ENCODE results near the gene NT5M.

NT5M gene

DNA sequence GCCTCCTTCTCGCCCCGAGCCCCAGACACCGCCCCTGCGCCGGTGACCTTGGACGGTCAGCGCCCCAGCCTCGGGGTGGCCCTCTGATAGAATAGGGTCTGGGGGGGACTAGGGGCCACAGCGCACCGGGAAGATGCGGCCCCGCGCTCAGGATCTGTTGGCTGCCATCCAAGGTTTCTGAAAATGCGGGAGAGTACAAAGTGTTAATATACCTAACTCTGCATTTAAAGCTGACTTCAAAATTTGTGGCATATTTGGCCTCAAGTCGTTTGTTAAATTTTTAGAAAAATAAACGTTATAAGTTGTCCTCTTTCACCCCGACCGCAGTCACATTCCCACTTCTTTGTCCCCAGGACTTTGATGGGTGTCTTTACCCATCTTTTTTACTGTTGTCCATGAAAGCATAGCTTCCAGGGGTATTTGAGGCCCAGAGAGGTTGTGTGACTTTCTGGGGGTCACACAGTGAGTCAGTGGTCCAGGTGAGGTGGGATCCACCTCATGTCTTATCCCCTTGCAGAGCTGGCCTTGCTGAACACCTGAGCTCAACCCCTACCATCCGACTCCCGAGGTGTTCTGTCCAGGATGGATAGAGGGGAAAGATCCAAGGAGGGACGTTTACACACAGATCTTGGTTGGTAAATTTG, 796 bp downstream of the NT5M start:
- DNase-seq: no peak

DNA sequence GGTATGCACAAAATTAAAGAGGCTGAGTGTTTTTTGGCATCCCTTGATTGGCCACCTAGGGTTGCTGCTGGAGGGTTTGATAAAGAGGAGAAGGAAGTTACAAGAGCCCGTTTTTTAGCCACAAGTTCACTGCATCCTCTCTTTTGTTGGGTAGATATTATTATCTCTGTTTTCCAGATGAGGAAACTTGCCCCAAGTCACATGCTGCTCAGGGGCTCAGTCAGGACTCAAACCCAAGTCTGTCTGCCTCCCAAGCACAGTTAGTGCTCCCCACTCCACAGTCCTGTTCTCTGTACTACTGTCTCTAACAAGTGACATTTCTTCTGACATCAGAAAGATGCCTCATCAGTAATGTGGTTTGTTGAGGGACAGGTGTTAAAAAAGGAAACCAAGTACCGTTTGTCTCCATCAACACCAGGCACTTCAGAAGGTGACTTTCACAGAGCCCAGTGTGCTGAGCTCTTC, 1.4 kb downstream of the NT5M start:
- DNase-seq: no peak

DNA sequence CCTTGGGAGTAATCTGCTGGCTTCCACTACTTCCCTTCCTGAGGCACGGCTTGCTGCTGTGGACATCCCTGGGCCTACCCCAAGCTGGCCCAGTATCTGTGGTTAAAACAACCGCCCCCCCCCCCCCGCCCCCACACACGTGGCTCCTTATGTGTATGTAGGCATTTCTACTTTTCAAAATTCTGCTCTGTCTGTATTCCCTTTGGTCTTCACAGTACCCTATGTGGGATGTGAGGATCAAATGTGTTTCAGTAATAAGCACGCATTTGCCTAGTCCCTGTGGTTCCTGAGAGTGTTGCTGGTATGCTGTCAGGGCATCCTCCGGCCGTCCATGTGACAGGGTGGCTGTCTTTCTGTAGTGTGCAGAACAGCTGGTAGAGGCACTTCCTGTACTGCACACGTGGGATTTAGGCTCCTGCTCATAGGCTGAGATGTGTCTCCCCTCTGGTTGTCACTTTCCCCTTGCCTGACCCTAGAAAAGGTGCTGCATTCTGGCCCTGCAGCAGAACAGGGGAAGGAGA, 2.2 kb downstream of the NT5M start:
- no peak for DNase-seq

- DNase-seq: no peak
These were observed 6.2 kb downstream of the NT5M start for GRCh38 chr17:17309356-17309755.

DNA sequence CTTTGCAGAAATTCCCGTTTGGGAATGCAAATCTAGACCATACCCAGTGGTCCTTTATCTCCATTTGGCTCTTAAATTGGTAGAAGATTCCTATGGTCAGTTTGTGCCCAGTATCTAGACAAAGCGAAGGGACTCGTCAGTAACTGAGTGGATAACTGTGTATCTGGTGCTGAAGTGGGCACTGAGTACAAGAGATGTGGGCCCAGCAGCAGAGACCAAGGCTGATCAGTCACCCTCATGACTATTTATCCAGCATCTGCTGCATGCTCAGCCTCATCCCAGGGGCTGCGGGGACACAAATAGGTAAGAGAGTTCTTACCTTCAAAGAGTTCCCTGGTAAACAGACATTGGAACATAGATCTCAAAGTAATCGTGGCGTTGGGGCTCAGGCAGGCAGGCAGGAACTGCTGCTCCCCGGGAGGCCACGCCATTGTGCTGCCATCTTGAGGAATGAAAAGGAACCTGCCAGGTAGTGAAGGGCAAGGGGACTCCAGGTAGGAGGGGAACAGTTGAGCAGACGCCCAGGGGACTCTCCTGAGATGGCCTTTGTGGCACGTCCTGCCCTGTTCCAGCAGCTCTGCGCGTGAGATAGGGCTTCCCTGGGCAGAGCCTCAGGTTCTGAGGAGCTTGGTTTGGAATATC, 10.3 kb downstream of the NT5M start:
- peak; percentile 33 for DNase-seq

- no peak for DNase-seq
These were observed 11.4 kb downstream of the NT5M start for GRCh38 chr17:17314501-17315071.

DNA sequence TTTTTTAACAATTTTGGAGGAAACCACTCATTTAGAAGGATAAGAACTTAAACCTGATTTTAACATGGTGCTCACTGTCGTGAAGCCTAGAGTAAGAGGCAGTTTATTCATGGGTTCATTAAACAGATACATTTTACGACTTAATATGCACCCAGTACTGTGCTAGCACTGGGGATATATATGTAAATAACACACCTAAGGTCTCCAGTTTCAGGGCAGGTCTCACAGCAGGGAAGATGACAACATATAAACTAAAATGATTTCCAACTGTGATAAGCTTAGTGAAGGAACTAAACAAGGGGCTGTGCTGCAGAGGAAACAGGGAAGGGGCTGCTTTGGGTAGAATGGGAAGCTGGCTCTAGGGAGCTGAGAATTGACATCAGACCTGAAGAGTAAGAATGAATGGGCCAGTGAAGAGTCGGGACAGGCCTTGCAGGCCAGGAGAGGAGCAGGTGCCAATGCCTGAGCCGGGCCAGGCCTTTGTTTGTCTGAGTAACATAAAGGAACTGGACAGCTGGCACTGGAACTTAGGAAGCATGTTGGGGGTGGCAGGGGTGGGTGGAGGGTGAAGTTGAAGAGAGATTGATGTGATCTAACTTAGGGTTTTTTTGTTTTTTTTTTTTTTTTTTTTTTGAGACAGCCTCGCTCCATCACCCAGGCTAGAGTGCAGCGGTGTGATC, 12.1 kb downstream of the NT5M start:
- no peak for DNase-seq

GRCh38 chr17:17320188-17320910, 17.2 kb downstream of the NT5M start:
- no peak for DNase-seq

- DNase-seq: no peak
These were observed 17.7 kb downstream of the NT5M start for GRCh38 chr17:17320911-17321220.

- DNase-seq: no peak
These were observed 18.3 kb downstream of the NT5M start for GRCh38 chr17:17321356-17322025.

DNA sequence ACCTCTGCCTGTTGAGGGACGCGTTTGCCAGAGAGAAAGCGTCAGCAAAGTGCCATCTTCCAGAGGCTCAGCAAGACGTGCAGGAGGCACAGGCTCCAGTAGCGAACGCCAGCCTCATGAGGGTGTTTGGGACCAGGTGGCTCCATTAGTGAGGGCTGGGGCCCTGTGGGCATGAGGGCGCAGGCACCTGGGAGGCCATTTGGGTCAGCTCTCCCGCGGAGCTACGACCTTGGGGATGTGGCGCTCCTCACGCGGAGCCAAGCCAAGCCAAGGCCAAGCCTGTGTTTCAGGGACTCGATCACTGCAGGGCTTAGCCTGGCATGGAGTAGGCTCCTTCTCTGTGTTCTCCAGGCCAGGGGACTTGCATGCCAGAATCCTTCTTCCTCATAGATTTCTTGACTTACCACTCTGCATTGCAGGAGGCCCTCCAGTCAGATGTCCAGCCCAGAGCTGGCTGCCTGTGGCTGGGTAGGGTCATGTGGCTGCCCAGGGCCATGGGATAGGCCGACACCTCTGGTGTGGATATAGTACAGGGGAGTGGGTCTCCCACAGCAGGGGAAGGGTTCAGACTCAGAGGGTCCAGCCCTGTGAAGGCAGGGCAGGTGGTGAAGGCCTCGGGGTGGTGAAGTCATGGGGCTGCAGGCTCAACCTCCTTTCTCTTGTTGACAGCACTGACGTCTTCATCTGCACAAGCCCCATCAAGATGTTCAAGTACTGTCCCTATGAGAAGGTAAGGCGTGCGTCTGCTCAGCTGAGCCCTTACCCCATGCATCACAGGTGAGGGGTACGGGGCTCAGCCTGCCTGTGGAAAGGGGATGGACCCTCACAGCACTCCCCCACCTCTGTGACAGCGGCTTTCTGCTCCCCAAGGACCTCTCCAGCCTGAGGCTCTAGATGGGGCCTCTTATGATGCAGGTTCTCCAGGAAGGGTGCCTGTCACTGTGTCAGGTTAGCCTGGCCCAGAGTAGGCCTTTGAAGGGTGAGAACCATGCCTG, 19.6 kb downstream of the NT5M start:
- no peak for DNase-seq

DNA sequence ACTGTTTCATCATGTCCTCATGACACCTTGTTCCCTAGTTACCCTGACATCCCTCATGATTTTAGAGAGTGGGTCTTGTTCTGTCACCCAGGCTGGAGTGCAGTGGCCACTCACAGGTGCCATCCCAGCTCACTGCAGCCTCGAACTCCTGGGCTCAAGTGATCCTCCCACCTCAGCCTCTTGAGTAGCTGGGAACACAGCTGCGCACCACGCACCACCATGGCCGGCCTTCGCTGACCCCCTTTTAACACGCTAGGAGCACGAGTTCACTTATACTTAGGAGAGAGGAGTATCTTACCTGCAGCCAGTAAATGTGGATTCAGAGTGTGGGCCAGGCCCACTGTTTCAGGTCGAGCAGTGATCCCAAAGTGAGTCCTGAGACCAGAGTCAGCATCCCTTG, 21.4 kb downstream of the NT5M start:
- no peak for DNase-seq

DNA sequence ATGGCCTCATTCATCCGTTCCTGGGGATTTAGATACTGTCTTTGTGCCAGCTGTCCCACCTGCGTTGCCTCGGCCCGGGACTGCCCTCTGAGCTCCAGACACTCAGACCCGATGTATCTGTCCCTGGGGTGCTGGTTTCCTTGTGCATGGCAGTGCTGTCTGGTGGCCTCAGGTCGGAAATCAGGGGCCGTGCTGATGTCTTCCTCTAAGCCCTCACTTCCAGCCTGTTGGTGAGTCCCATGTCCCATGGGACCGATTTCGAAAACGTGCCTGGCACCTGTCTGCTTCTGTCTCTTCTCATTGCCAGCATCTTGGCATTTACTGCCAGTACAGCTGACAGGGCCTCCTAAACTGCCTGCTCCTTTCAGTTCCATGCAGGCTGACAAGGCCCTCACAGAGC, 22.1 kb downstream of the NT5M start:
- no peak for DNase-seq

DNA sequence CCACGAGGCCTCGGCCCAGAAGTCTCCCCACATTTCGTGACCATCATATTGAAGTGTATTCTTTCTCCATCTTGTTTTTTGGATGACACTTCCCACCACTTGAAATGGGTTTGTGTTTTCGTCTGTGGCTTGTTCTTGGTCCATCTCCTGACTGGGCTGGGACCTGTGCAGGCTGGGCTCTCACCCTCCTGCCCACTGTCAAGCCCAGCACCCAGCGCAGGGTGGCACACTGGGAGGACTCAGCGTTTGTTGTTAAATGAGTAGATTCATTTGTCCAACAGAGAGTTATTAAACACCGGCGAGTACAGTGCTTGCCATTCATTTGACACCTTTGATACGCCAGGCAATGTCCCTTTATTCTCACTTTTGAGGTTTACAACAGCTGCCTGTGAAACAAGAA, 22.6 kb downstream of the NT5M start:
- DNase-seq: no peak

DNA sequence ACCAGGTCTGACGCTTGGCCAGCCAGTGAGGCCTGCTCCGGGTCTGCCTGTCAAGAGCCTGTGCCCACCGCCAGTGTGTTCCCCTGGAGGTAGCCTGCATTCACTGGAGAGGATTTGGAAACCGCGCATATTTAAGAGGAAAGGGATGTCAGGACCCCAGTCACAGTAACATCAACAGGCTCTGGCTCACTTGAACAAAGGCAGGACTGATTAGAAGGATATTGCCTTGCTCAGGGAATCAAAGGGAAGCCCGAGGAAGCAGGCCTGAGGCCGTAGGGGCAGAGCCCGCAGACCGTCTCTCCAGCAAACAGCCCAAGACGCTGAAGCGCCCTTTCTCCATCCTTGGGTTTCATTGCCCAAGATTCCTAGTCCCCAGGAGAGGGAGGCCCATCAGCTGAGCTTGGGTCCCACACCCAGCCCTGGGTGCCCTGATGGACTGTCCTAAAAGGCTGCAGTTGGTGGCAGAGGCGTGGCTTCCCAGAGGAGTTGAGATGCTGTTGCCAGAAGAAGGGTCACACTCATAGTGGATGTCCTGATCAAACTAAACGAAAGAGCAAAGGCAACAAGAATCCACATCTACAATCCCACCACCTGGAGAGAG, 23.2 kb downstream of the NT5M start:
- no peak for DNase-seq

- no peak for DNase-seq
These were observed 25.1 kb downstream of the NT5M start for GRCh38 chr17:17328251-17328650.

DNA sequence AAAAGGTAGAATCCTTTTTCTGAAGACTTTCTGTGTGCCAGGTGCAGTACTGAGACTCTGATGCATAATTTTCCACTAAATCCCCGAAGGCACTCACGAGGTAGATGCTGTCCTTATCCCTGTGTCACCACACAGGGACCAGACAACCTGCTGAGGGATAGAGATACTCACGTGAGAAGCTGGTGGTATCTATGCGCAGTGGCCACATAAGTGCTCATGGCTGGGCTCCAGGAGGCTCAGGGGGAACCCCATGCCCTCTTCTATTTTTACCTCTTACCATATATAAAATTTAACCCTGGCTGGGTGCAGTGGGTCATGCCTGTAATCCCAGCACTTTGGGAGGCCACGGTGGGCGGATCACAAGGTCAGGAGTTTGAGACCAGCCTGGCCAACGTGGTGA, 38.3 kb downstream of the NT5M start:
- DNase-seq: no peak

DNA sequence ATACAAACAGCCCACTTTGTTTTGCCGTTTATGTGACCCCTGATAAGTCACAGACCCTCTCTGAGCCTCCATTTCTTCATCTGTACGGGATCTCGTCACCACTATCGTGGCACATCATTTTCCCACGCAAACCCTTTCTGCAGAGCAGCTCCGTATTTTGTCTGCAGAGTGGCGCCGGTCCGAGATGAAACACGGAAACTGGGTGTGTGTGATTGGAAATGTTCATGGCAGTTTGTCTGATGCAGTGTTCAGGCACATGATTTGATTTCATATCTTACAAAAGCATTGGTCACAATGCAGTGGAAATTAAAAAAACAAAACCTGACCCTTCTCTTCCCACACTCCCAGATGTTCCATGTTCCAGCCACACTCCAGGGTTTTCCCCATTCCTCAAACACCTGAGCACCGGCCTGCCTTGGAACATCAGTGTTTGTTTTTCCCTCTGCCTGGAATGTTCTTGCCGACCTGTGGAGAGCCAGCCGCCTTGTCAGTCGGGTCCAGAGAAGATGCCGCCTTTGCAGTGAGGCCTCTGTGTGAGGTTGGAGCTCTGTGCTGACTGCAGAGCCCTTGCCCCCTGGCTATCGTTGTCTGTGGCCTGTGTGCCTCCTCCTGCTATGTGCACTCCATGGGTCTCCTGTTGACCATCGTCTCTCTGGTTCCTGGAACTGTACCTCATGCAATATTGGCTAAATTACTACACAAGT, 39.2 kb downstream of the NT5M start:
- no peak for DNase-seq

DNA sequence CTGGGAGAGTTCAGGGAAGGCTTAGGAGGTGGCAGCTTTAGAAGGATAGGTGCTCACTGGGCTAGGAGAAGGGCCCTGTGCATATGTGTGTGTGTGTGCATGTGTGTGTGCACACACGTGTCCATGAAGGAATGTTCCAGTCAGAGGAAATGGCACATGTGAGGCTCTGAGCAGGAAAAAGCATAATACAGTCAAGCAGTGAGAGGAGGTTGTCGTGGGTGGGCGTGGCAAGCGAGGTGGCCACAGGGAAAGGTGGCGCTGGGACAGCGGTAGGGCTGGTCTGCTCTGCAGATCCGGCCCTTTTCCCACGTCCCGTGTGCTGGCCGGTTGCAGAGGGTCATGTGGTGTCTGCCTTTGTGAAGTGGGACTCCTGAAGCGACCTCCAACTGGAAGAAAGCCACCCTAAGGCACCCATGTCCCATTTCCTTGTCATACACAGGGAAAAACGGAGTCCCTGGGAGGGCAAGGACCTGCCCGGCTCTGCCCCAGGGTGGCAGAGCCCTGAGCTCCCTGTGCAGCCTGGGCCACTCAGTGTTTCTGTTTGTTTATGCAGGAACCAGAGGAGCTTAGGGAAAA, 40.1 kb downstream of the NT5M start:
- DNase-seq: no peak
